HCT116 (cell line): ENCODE measurements around the gene ADARB2. TPM values are rescaled to one million over a fixed set of nuclear protein-coding genes. Genes with fewer than 3 reads are reported as not detected.

ENCODE experiments used
- ATAC-seq: fragments of 200-7000 bp; cut with Tn5 transposase; 2 replicates; pipeline ENCODE4 v1.9.1; 2020; ENCODE audit warnings: mild to moderate bottlenecking, moderate library complexity
- BruUV-seq: library from RNA; stranded (reverse); fragments of 400-500 nt; replicated peaks from 2 replicates; lab custom pipeline; 2021; lab: Mats Ljungman, UMichigan
- CTCF ChIA-PET: fragments of 300-600 bp; sonication (Branson Sonifier 250); formaldehyde crosslinking; loops from one replicate; lab custom pipeline; 2021; ENCODE audit warnings: antibody characterized with exemption; lab: Charles Lee
- POLR2A ChIA-PET: fragments of 300-600, 350-600 bp; sonication (Branson Sonifier 250); formaldehyde crosslinking; loops from one replicate; lab custom pipeline; 2021; ENCODE audit warnings: antibody characterized with exemption; lab: Charles Lee
- RAD21 ChIA-PET, 2 experiments: fragments of 300-600 bp; sonication (Branson Sonifier 250); formaldehyde crosslinking; loops; one replicate each; lab custom pipeline; 2023; ENCODE audit warnings: low total read pairs in 2 of 2; ENCODE audit not compliant: uncharacterized antibody in 2 of 2, unreplicated experiment in 2 of 2, low non-redundant PET in 1 of 2; lab: Charles Lee
- DNase-seq: peaks from one replicate; pipeline ENCODE4 v3.0.0-alpha.2; 2010; ENCODE audit warnings: low read depth, low spot score
- H2AFZ ChIP-seq: fragments of 200-600 bp; shearing (Covaris generic), sonication (generic); 2 replicates; pipeline ENCODE4 v1.6.1; 2017; ENCODE audit warnings: low read depth, mixed run types, mixed read lengths, antibody characterized with exemption, low read length; ENCODE audit not compliant: poor library complexity, severe bottlenecking
- H3K27ac ChIP-seq: 2 replicates; pipeline ENCODE4 v1.5.1; 2012; ENCODE audit warnings: low read depth, low read length
- H3K27me3 ChIP-seq: fragments of 200-600 bp; sonication (generic); 2 replicates; pipeline ENCODE4 v1.6.1; 2016; ENCODE audit warnings: mixed run types, low read length, mixed read lengths; ENCODE audit not compliant: insufficient read depth
- H3K36me3 ChIP-seq, 2 experiments: fragments of 200-500 bp in 1 of 2; fragments of 200-600 bp in 1 of 2; sonication (Bioruptor generic) in 1 of 2; sonication (generic) in 1 of 2; 2 replicates each; pipeline versions ENCODE4 v1.5.1 to v1.6.1; 2014 to 2016; ENCODE audit warnings: low read length in 2 of 2, inconsistent platforms in 1 of 2, mixed read lengths in 1 of 2, mixed run types in 1 of 2; ENCODE audit not compliant: insufficient read depth in 2 of 2, control insufficient read depth in 1 of 2
- H3K4me1 ChIP-seq, 2 experiments: fragments of 200-600 bp in 1 of 2; sonication (generic) in 1 of 2; 2 replicates each; pipeline versions ENCODE4 v1.5.1 to v1.6.1; 2012 to 2017; ENCODE audit warnings: low read length in 2 of 2, inconsistent platforms in 1 of 2, mild to moderate bottlenecking in 1 of 2, mixed read lengths in 1 of 2, mixed run types in 1 of 2, moderate library complexity in 1 of 2; ENCODE audit not compliant: insufficient read depth in 2 of 2, control insufficient read depth in 1 of 2
- H3K4me2 ChIP-seq: fragments of 200-600 bp; sonication (generic); 2 replicates; pipeline ENCODE4 v1.6.1; 2017; ENCODE audit warnings: mixed run types, low read length, mixed read lengths
- H3K4me3 ChIP-seq, 2 experiments: fragments of 200-600 bp in 1 of 2; sonication (generic) in 1 of 2; replicated peaks in 1 of 2; 2 replicates each; pipeline ENCODE4 v1.5.1; 2011 to 2016; ENCODE audit warnings: low read length in 2 of 2, control low read depth in 1 of 2, low read depth in 1 of 2, mild to moderate bottlenecking in 1 of 2, mixed read lengths in 1 of 2, mixed run types in 1 of 2
- H3K79me2 ChIP-seq: fragments of 200-600 bp; sonication (generic); 2 replicates; pipeline ENCODE4 v1.6.1; 2017; ENCODE audit warnings: mild to moderate bottlenecking, mixed run types, low read length, moderate library complexity, mixed read lengths; ENCODE audit not compliant: insufficient read depth
- H3K9ac ChIP-seq: fragments of 200-600 bp; sonication (generic); 2 replicates; pipeline ENCODE4 v1.6.1; 2016; ENCODE audit warnings: low read length, mixed read lengths
- H3K9me2 ChIP-seq: fragments of 200-600 bp; sonication (generic), shearing (Covaris generic); 2 replicates; pipeline ENCODE4 v1.6.1; 2017; ENCODE audit warnings: mixed run types, mild to moderate bottlenecking, moderate library complexity; ENCODE audit not compliant: insufficient read depth
- H3K9me3 ChIP-seq, 2 experiments: fragments of 200-500 bp in 1 of 2; fragments of 200-600 bp in 1 of 2; sonication (Bioruptor generic) in 1 of 2; sonication (generic) in 1 of 2; 2 replicates each; pipeline ENCODE4 v1.6.1; 2014 to 2017; ENCODE audit warnings: low read length in 2 of 2, mixed read lengths in 2 of 2, inconsistent platforms in 1 of 2, low read depth in 1 of 2, mild to moderate bottlenecking in 1 of 2, mixed run types in 1 of 2, moderate library complexity in 1 of 2; ENCODE audit not compliant: control insufficient read depth in 1 of 2, insufficient read depth in 1 of 2
- H4K20me1 ChIP-seq: fragments of 200-600 bp; sonication (generic), shearing (Covaris generic); 2 replicates; pipeline ENCODE4 v1.6.1; 2017; ENCODE audit warnings: mixed run types, mild to moderate bottlenecking, moderate library complexity; ENCODE audit not compliant: insufficient read depth
- CBX3 ChIP-seq: IDR thresholded peaks from 2 replicates; pipeline ENCODE4 v1.6.1; 2012; ENCODE audit warnings: low read depth
- CEBPB ChIP-seq: IDR thresholded peaks from 2 replicates; pipeline ENCODE4 v1.6.1; 2012; ENCODE audit warnings: low read depth
- EGR1 ChIP-seq: IDR thresholded peaks from 2 replicates; pipeline ENCODE4 v1.6.1; 2012; ENCODE audit warnings: low read depth
- ELF1 ChIP-seq: IDR thresholded peaks from 2 replicates; pipeline ENCODE4 v1.6.1; 2012; ENCODE audit warnings: low read depth, borderline replicate concordance
- FOSL1 ChIP-seq: IDR thresholded peaks from 2 replicates; pipeline ENCODE4 v1.6.1; 2012; ENCODE audit warnings: low read depth
- JUND ChIP-seq: IDR thresholded peaks from 2 replicates; pipeline ENCODE4 v1.6.1; 2012
- POLR2AphosphoS5 ChIP-seq: IDR thresholded peaks from 2 replicates; pipeline ENCODE4 v1.6.1; 2011; ENCODE audit warnings: mild to moderate bottlenecking, low read depth, low read length, moderate library complexity
- RAD21 ChIP-seq: IDR thresholded peaks from 2 replicates; pipeline ENCODE4 v1.6.1; 2012; ENCODE audit warnings: low read depth, mild to moderate bottlenecking
- SIN3A ChIP-seq: IDR thresholded peaks from 2 replicates; pipeline ENCODE4 v1.6.1; 2012; ENCODE audit warnings: low read depth
- SP1 ChIP-seq: IDR thresholded peaks from 2 replicates; pipeline ENCODE4 v1.6.1; 2012; ENCODE audit warnings: low read depth
- SRF ChIP-seq: IDR thresholded peaks from 2 replicates; pipeline ENCODE4 v1.6.1; 2012; ENCODE audit warnings: low read depth
- TCF7L2 ChIP-seq: IDR thresholded peaks from 2 replicates; pipeline ENCODE4 v1.7.0; 2011; ENCODE audit warnings: borderline replicate concordance, inconsistent platforms; ENCODE audit not compliant: insufficient read depth, insufficient read length; ENCODE audit errors: extremely low read depth
- ZFX ChIP-seq: fragments of 450-650 bp; IDR thresholded peaks from 2 replicates; pipeline ENCODE4 v1.6.1; 2017
- intact Hi-C: fragments of 100-400 bp; cut with micrococcal nuclease; formaldehyde crosslinking; loops from 2 replicates; pipeline ENCODE4 v1.10.0; 2022
- total RNA-seq: library from RNA; stranded (reverse); gene quantifications from one replicate; pipeline ENCODE4 v1.2.1, GENCODE V29; 2021; ENCODE audit not compliant: unreplicated experiment
- TF ChIP-seq, protein P1 (sequence below): IDR thresholded peaks from 2 replicates; pipeline ENCODE4 v1.6.1; 2012; ENCODE audit warnings: low read depth
- TF ChIP-seq, protein P2 (sequence below): IDR thresholded peaks from 2 replicates; pipeline ENCODE4 v1.6.1; 2012
- TF ChIP-seq, protein P3 (sequence below), 3 experiments: fragments of 200-600 bp in 1 of 3; sonication (generic) in 1 of 3; IDR thresholded peaks in 2 of 3; conservative IDR thresholded peaks in 1 of 3; 2 replicates each; pipeline ENCODE4 v1.5.1; 2012 to 2017; ENCODE audit warnings: low read depth in 2 of 3, low read length in 2 of 3, antibody characterized with exemption in 1 of 3, borderline replicate concordance in 1 of 3, control low read depth in 1 of 3, mild to moderate bottlenecking in 1 of 3, mixed read lengths in 1 of 3, mixed run types in 1 of 3, moderate library complexity in 1 of 3; ENCODE audit not compliant: insufficient read depth in 1 of 3
- TF ChIP-seq, protein P4 (sequence below): IDR thresholded peaks from 2 replicates; pipeline ENCODE4 v1.6.1; 2012

ADARB2 gene
- total RNA-seq, 1 experiment from 2014 or later = not detected

DNA sequence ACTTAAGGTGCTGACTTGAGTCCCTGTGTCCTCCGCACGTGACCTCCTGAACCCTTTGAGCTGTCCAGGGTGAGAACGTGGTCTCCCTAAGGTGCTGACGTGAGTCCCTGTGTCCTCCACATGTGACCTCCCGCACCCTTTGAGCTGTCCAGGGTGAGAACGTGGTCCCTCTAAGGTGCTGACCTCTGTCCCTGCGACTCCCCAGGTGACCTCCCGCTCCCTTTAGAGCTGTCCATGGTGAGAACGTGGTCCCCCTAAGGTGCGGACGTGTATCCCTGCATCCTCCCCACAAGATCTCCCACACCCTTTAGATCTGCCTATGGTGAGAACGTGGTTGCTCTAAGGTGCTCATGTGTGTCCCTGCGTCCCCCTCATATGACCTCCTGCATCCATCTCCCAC is 174.3 kb downstream of the ADARB2 start (continued):
- TF ChIP-seq, protein P1, sequence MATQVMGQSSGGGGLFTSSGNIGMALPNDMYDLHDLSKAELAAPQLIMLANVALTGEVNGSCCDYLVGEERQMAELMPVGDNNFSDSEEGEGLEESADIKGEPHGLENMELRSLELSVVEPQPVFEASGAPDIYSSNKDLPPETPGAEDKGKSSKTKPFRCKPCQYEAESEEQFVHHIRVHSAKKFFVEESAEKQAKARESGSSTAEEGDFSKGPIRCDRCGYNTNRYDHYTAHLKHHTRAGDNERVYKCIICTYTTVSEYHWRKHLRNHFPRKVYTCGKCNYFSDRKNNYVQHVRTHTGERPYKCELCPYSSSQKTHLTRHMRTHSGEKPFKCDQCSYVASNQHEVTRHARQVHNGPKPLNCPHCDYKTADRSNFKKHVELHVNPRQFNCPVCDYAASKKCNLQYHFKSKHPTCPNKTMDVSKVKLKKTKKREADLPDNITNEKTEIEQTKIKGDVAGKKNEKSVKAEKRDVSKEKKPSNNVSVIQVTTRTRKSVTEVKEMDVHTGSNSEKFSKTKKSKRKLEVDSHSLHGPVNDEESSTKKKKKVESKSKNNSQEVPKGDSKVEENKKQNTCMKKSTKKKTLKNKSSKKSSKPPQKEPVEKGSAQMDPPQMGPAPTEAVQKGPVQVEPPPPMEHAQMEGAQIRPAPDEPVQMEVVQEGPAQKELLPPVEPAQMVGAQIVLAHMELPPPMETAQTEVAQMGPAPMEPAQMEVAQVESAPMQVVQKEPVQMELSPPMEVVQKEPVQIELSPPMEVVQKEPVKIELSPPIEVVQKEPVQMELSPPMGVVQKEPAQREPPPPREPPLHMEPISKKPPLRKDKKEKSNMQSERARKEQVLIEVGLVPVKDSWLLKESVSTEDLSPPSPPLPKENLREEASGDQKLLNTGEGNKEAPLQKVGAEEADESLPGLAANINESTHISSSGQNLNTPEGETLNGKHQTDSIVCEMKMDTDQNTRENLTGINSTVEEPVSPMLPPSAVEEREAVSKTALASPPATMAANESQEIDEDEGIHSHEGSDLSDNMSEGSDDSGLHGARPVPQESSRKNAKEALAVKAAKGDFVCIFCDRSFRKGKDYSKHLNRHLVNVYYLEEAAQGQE = no peak
- TF ChIP-seq SRF (no peak), POLR2AphosphoS5 (no peak), SIN3A (no peak), ZFX (no peak)
- TF ChIP-seq, all 23 proteins: peak for 0

DNA sequence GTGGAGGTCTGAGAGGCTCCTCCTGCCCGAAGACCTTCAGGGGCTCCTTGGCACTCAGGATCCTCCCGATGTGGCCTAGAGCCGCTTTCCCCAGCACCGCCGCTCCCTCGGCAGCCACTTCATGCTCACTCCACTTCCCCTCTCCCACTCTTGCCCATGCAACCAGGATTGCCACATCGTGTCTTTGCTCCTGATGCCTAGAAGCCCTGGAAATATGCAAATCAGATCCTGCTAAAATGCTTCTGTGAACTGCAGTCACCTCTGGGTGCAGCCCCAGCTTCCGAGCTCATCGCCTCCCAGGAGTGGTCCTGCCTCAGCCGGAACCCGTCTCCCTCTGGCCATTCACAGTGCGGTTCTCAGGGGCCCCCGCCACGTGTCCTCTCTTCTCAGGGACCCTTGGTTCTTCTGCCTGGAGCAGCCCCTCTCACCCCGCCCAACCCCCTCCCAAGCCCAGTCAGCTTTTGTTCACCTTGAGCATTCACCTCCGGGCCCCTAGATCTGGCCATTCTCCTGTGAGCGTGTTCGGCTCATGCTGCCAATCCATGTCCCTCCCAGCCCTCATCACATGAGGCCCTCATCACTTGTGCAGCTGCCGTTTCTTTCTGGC is 175.5 kb downstream of the ADARB2 start:
- DNase-seq (no peak), ATAC-seq (no peak)
- Histone ChIP-seq H3K4me1 (no peaks in the 10 kb centered on the region), H3K4me2 (no peak overlapping the region), H3K4me3 (no peak overlapping the region), H3K27me3 (peaks cover 15% of the 10 kb centered on the region; the same call in 1 of the 2 replicates), H3K36me3 (no peaks in the 10 kb centered on the region), H4K20me1 (no peaks in the 10 kb centered on the region), H3K9me2 (no peaks in the 10 kb centered on the region), H3K9ac (no peak overlapping the region), H2AFZ (no peak overlapping the region), H3K79me2 (no peaks in the 10 kb centered on the region), H3K9me3 (no peaks in the 10 kb centered on the region), H3K27ac (no peak overlapping the region)
- ChIA-PET CTCF (no interaction called here), RAD21 (no interaction called here), POLR2A (no interaction called here)
- TF ChIP-seq SP1 = no peak
- TF ChIP-seq JUND = no peak
- TF ChIP-seq EGR1 = no peak
- TF ChIP-seq, protein P2, sequence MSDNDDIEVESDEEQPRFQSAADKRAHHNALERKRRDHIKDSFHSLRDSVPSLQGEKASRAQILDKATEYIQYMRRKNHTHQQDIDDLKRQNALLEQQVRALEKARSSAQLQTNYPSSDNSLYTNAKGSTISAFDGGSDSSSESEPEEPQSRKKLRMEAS = no peak
- no peak for TF ChIP-seq CBX3
- no peak for TF ChIP-seq RAD21
- no peak for TF ChIP-seq FOSL1
- no peak for TF ChIP-seq CEBPB
- no peak for TF ChIP-seq SIN3A
- no peak for TF ChIP-seq ZFX
- TF ChIP-seq, protein P3, sequence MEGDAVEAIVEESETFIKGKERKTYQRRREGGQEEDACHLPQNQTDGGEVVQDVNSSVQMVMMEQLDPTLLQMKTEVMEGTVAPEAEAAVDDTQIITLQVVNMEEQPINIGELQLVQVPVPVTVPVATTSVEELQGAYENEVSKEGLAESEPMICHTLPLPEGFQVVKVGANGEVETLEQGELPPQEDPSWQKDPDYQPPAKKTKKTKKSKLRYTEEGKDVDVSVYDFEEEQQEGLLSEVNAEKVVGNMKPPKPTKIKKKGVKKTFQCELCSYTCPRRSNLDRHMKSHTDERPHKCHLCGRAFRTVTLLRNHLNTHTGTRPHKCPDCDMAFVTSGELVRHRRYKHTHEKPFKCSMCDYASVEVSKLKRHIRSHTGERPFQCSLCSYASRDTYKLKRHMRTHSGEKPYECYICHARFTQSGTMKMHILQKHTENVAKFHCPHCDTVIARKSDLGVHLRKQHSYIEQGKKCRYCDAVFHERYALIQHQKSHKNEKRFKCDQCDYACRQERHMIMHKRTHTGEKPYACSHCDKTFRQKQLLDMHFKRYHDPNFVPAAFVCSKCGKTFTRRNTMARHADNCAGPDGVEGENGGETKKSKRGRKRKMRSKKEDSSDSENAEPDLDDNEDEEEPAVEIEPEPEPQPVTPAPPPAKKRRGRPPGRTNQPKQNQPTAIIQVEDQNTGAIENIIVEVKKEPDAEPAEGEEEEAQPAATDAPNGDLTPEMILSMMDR (IDR thresholded peaks at IDR 0.05 in 2 of 3, conservative IDR thresholded peaks at IDR 0.05 in 1 of 3; ENCODE audit: borderline replicate concordance in 1 of 3, insufficient read depth in 1 of 3, low read depth in 2 of 3, low read length in 2 of 3) = no peak
- TF ChIP-seq, protein P4, sequence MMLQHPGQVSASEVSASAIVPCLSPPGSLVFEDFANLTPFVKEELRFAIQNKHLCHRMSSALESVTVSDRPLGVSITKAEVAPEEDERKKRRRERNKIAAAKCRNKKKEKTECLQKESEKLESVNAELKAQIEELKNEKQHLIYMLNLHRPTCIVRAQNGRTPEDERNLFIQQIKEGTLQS = no peak
- no peak for TF ChIP-seq ELF1
- no peak for TF ChIP-seq TCF7L2
- intact Hi-C loops = no loop called here
- no TSS peak for BruUV-seq
